GM12878 (cell line): ENCODE results near the gene PPP2R1B. TPM values are rescaled to one million over a fixed set of nuclear protein-coding genes. Genes with fewer than 3 reads are reported as not detected.

ENCODE experiments used
- ATAC-seq: fragments of 200-7000 bp; cut with Tn5 transposase; 3 replicates; pipeline ENCODE4 v1.9.1; 2020; ENCODE audit warnings: mild to moderate bottlenecking, moderate library complexity
- BruUV-seq: library from RNA; stranded (reverse); fragments of 400-500 nt; replicated peaks from 2 replicates; lab custom pipeline; 2021; lab: Mats Ljungman, UMichigan
- CTCF ChIA-PET: fragments of 300-600 bp; sonication (Branson Sonifier 250); formaldehyde crosslinking; extraction: SDS; loops from one replicate; lab custom pipeline; 2021; ENCODE audit warnings: inconsistent platforms; lab: Yijun Ruan, JAX
- POLR2A ChIA-PET: fragments of 350-600 bp; formaldehyde crosslinking; extraction: SDS; loops from one replicate; lab custom pipeline; 2021; ENCODE audit warnings: inconsistent platforms; lab: Charles Lee
- RAD21 ChIA-PET: fragments of 300-600 bp; sonication (Branson Sonifier 250); formaldehyde crosslinking; loops from one replicate; lab custom pipeline; 2023; ENCODE audit warnings: antibody characterized with exemption; ENCODE audit not compliant: unreplicated experiment; lab: Charles Lee
- SMC1A ChIA-PET: fragments of 300-600 bp; sonication (Branson Sonifier 250); formaldehyde crosslinking; loops from one replicate; lab custom pipeline; 2023; ENCODE audit not compliant: unreplicated experiment, uncharacterized antibody; lab: Charles Lee
- DNase-seq: peaks from one replicate; pipeline ENCODE4 v3.0.0-alpha.2; 2011; ENCODE audit warnings: low read depth, low spot score
- FAIRE-seq: peaks from 3 replicates; lab custom pipeline; 2011; peaks lifted over from hg19 to GRCh38; lab: Jason Lieb, UNC
- H2AFZ ChIP-seq: 2 replicates; pipeline ENCODE4 v1.6.0; 2011; ENCODE audit warnings: low read depth, low read length, control low read depth; ENCODE audit not compliant: control insufficient read depth
- H3K27ac ChIP-seq: 2 replicates; pipeline ENCODE4 v1.5.1; 2011; ENCODE audit warnings: control low read depth; ENCODE audit not compliant: control insufficient read depth, insufficient read depth
- H3K27me3 ChIP-seq, 2 experiments: replicated peaks in 1 of 2; 2 replicates each; pipeline versions ENCODE4 v1.6.0 to v1.6.1; 2011; ENCODE audit warnings: low read length in 1 of 2; ENCODE audit not compliant: control insufficient read depth in 2 of 2, insufficient read depth in 2 of 2
- H3K36me3 ChIP-seq, 2 experiments: 2 replicates each; pipeline ENCODE4 v1.5.1; 2011; ENCODE audit warnings: low read length in 1 of 2; ENCODE audit not compliant: control insufficient read depth in 2 of 2, insufficient read depth in 2 of 2
- H3K4me1 ChIP-seq: 2 replicates; pipeline ENCODE4 v1.6.1; 2011; ENCODE audit warnings: mild to moderate bottlenecking, low read length, moderate library complexity, mixed read lengths; ENCODE audit not compliant: control insufficient read depth, insufficient read depth
- H3K4me2 ChIP-seq: 2 replicates; pipeline ENCODE4 v1.6.0; 2011; ENCODE audit warnings: control low read depth; ENCODE audit not compliant: control insufficient read depth, insufficient read depth
- H3K4me3 ChIP-seq: fragments of 200-600 bp; sonication (generic); 2 replicates; pipeline ENCODE4 v1.5.1; 2016
- H3K79me2 ChIP-seq: 2 replicates; pipeline ENCODE4 v1.6.0; 2011; ENCODE audit warnings: low read length; ENCODE audit not compliant: control insufficient read depth, insufficient read depth
- H3K9ac ChIP-seq: 2 replicates; pipeline ENCODE4 v1.8.0; 2011; ENCODE audit warnings: low read length, control low read depth, mixed read lengths; ENCODE audit not compliant: control insufficient read depth, insufficient read depth
- H3K9me3 ChIP-seq: replicated peaks from 3 replicates; pipeline ENCODE4 v1.5.1; 2011; ENCODE audit warnings: mild to moderate bottlenecking, low read length; ENCODE audit not compliant: control insufficient read depth, insufficient read depth
- H4K20me1 ChIP-seq: 2 replicates; pipeline ENCODE4 v1.6.0; 2011; ENCODE audit not compliant: control insufficient read depth, insufficient read depth
- CBFB ChIP-seq: IDR thresholded peaks from 2 replicates; pipeline ENCODE4 v1.6.1; 2016; ENCODE audit warnings: antibody characterized with exemption, low read depth
- DPF2 ChIP-seq: fragments of 450-650 bp; IDR thresholded peaks from 2 replicates; pipeline ENCODE4 v1.6.1; 2017; ENCODE audit warnings: mild to moderate bottlenecking
- FOS ChIP-seq: IDR thresholded peaks from 3 replicates; pipeline ENCODE4 v1.6.1; 2011; ENCODE audit warnings: borderline replicate concordance; ENCODE audit not compliant: insufficient read length; ENCODE audit errors: extremely low read depth
- GATAD2B ChIP-seq: fragments of 450-650 bp; conservative IDR thresholded peaks from 2 replicates; pipeline ENCODE4 v1.6.1; 2017; ENCODE audit warnings: low read depth, mild to moderate bottlenecking, moderate library complexity
- HDAC2 ChIP-seq: fragments of 200-600 bp; sonication (generic); IDR thresholded peaks from 2 replicates; pipeline ENCODE4 v1.6.1; 2017
- PML ChIP-seq: IDR thresholded peaks from 2 replicates; pipeline ENCODE4 v1.6.1; 2012; ENCODE audit warnings: low read length, inconsistent platforms
- RAD51 ChIP-seq: fragments of 450-650 bp; IDR thresholded peaks from 2 replicates; pipeline ENCODE4 v1.6.1; 2016; ENCODE audit warnings: moderate library complexity, mild to moderate bottlenecking, inconsistent platforms
- SP1 ChIP-seq: IDR thresholded peaks from one replicate; pipeline ENCODE4 v1.6.1; 2011; ENCODE audit warnings: low read depth, low read length
- SPI1 ChIP-seq: IDR thresholded peaks from 2 replicates; pipeline ENCODE4 v1.6.1; 2011; ENCODE audit warnings: low read depth, mild to moderate bottlenecking, low read length, moderate library complexity, borderline replicate concordance; ENCODE audit not compliant: insufficient read depth
- TARDBP ChIP-seq: IDR thresholded peaks from 2 replicates; pipeline ENCODE4 v1.6.1; 2016; ENCODE audit warnings: borderline replicate concordance
- ZNF384 ChIP-seq: IDR thresholded peaks from 2 replicates; pipeline ENCODE4 v1.6.1; 2012; ENCODE audit warnings: low read depth, mild to moderate bottlenecking, low read length, improper control_type of control experiment, borderline replicate concordance
- WGBS: methylation state at CpG from one replicate; pipeline ENCODE4 v1.1.6; 2016; ENCODE audit warnings: low lambda C conversion rate; ENCODE audit not compliant: insufficient replicate concordance, insufficient coverage; ENCODE audit errors: missing lambda C conversion rate; 5-methylcytosine and 5-hydroxymethylcytosine counted together
- in situ Hi-C: fragments of 300-500 bp; cut with MboI; formaldehyde crosslinking; loops from 9 replicates; pipeline ENCODE4 v1.14.3; 2018; ENCODE audit warnings: mixed read lengths
- intact Hi-C: fragments of 100-400 bp; cut with micrococcal nuclease; formaldehyde crosslinking; loops from one replicate; pipeline ENCODE4 v1.14.2; 2022; ENCODE audit not compliant: unreplicated experiment
- polyA plus RNA-seq, 11 experiments: library from polyadenylated mRNA; depleted of rRNA in 4 of 11; unstranded in 6 of 11; stranded (reverse) in 5 of 11; fragments of >200 nt; fragmentation: Nextera tagmentation in 4 of 11; fragmentation: Illumina TruSeq in 1 of 11; extraction: Ambion mirVana in 4 of 11; extraction: Trizol in 1 of 11; gene quantifications; 1 replicate in 1 of 11; 2 replicates in 10 of 11; pipeline versions ENCODE4 v1.2.1 to v1.2.3, GENCODE V29; 2011 to 2016; ENCODE audit warnings: inconsistent platforms in 2 of 11, missing spikeins in 2 of 11, low read depth in 1 of 11
- total RNA-seq, 4 experiments: library from RNA; depleted of rRNA in 3 of 4; stranded (reverse); fragments of >200 nt in 3 of 4; fragmentation: Illumina TruSeq in 1 of 4; extraction: Trizol in 1 of 4; gene quantifications; 2 replicates each; pipeline versions ENCODE4 v1.2.1 to v1.2.3, GENCODE V29; 2013 to 2021
- TF ChIP-seq, protein P1 (sequence below): fragments of 450-650 bp; IDR thresholded peaks from 2 replicates; pipeline ENCODE4 v1.6.1; 2018; ENCODE audit warnings: mild to moderate bottlenecking, low read depth, moderate library complexity; ENCODE audit not compliant: partially characterized antibody
- TF ChIP-seq, protein P2 (sequence below): IDR thresholded peaks from 2 replicates; pipeline ENCODE4 v1.6.1; 2012; ENCODE audit warnings: improper control_type of control experiment, low read depth, low read length; ENCODE audit not compliant: insufficient replicate concordance
- TF ChIP-seq, protein P3 (sequence below): IDR thresholded peaks from 2 replicates; pipeline ENCODE4 v1.6.1; 2012; ENCODE audit warnings: low read depth, low read length, improper control_type of control experiment

PPP2R1B gene
- total and polyA plus RNA-seq, 10 of the 15 experiments (the other 5 are each of a cell fraction or from before 2014, with no cell fraction given), result 26.6 to 68.2 (median 35.7) TPM

DNA sequence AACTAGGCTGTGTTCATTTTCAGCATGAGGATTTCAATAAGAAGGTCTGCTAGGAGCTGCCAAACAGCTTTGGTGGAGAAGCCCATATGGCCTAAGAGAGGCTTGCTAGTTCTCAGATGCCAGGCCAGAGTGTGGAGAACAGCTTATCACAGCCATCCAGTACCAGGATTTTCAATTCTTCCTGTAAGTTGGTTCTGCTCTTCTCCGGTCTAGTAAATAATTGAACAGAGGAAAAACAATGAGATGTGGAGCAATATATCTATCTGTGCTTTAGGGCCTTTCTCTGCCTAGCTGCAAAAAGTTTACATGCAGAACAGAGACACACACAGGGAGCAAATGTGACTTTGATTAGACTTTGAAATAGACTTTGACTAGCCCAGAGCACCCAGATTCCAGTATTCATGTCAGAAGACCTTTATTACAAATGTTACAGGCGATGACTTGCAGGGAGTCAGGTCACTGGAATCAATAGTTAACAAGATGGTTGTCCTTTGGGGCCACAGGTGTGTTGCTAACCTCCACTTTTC lies 19.8 kb upstream of the PPP2R1B start:
- no peak for DNase-seq
- ChIA-PET POLR2A (no interaction called here), RAD21 (interaction anchor here (0.7 to 1.5 kb wide), 2 partner anchors 9 to 313 kb away, joined by 3 to 4 read pairs; no protein-coding TSS in a partner anchor), SMC1A (interaction anchor here (1.0 to 2.0 kb wide), 4 partner anchors 9 to 56 kb away, joined by 3 to 10 read pairs (median 5); no protein-coding TSS in a partner anchor), CTCF (interaction anchor here (0.8 to 1.3 kb wide), 4 partner anchors 9 to 41 kb away, joined by 3 to 4 read pairs (median 3); no protein-coding TSS in a partner anchor)
- Histone ChIP-seq H3K27me3 (no peaks in the 10 kb centered on the region), H2AFZ (no peak overlapping the region), H3K79me2 (no peaks in the 10 kb centered on the region), H3K4me2 (no peak overlapping the region), H3K9ac (no peak overlapping the region), H3K27ac (no peak overlapping the region), H3K36me3 (peaks cover 0 to 8% of the 10 kb centered on the region in 2 experiments), H3K4me3 (no peak overlapping the region), H3K9me3 (no peaks in the 10 kb centered on the region), H3K4me1 (no peaks in the 10 kb centered on the region), H4K20me1 (no peaks in the 10 kb centered on the region)
- WGBS, result 74% methylated on average over 2 of the region's 2 CpGs
- intact Hi-C loops (no loop called here), in situ Hi-C loops (no loop called here)
- no TSS peak for BruUV-seq
- FAIRE-seq, result no peak
- ATAC-seq, result no peak
- TF ChIP-seq DPF2 (no peak), HDAC2 (no peak), SP1 (no peak), FOS (no peak), GATAD2B (no peak), TARDBP (no peak), RAD51 (no peak), SPI1 (no peak), CBFB (no peak), ZNF384 (no peak), PML (no peak)
- TF ChIP-seq, protein P1, sequence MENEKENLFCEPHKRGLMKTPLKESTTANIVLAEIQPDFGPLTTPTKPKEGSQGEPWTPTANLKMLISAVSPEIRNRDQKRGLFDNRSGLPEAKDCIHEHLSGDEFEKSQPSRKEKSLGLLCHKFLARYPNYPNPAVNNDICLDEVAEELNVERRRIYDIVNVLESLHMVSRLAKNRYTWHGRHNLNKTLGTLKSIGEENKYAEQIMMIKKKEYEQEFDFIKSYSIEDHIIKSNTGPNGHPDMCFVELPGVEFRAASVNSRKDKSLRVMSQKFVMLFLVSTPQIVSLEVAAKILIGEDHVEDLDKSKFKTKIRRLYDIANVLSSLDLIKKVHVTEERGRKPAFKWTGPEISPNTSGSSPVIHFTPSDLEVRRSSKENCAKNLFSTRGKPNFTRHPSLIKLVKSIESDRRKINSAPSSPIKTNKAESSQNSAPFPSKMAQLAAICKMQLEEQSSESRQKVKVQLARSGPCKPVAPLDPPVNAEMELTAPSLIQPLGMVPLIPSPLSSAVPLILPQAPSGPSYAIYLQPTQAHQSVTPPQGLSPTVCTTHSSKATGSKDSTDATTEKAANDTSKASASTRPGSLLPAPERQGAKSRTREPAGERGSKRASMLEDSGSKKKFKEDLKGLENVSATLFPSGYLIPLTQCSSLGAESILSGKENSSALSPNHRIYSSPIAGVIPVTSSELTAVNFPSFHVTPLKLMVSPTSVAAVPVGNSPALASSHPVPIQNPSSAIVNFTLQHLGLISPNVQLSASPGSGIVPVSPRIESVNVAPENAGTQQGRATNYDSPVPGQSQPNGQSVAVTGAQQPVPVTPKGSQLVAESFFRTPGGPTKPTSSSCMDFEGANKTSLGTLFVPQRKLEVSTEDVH, result no peak
- TF ChIP-seq, protein P2, sequence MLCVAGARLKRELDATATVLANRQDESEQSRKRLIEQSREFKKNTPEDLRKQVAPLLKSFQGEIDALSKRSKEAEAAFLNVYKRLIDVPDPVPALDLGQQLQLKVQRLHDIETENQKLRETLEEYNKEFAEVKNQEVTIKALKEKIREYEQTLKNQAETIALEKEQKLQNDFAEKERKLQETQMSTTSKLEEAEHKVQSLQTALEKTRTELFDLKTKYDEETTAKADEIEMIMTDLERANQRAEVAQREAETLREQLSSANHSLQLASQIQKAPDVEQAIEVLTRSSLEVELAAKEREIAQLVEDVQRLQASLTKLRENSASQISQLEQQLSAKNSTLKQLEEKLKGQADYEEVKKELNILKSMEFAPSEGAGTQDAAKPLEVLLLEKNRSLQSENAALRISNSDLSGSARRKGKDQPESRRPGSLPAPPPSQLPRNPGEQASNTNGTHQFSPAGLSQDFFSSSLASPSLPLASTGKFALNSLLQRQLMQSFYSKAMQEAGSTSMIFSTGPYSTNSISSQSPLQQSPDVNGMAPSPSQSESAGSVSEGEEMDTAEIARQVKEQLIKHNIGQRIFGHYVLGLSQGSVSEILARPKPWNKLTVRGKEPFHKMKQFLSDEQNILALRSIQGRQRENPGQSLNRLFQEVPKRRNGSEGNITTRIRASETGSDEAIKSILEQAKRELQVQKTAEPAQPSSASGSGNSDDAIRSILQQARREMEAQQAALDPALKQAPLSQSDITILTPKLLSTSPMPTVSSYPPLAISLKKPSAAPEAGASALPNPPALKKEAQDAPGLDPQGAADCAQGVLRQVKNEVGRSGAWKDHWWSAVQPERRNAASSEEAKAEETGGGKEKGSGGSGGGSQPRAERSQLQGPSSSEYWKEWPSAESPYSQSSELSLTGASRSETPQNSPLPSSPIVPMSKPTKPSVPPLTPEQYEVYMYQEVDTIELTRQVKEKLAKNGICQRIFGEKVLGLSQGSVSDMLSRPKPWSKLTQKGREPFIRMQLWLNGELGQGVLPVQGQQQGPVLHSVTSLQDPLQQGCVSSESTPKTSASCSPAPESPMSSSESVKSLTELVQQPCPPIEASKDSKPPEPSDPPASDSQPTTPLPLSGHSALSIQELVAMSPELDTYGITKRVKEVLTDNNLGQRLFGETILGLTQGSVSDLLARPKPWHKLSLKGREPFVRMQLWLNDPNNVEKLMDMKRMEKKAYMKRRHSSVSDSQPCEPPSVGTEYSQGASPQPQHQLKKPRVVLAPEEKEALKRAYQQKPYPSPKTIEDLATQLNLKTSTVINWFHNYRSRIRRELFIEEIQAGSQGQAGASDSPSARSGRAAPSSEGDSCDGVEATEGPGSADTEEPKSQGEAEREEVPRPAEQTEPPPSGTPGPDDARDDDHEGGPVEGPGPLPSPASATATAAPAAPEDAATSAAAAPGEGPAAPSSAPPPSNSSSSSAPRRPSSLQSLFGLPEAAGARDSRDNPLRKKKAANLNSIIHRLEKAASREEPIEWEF, result no peak
- TF ChIP-seq, protein P3, sequence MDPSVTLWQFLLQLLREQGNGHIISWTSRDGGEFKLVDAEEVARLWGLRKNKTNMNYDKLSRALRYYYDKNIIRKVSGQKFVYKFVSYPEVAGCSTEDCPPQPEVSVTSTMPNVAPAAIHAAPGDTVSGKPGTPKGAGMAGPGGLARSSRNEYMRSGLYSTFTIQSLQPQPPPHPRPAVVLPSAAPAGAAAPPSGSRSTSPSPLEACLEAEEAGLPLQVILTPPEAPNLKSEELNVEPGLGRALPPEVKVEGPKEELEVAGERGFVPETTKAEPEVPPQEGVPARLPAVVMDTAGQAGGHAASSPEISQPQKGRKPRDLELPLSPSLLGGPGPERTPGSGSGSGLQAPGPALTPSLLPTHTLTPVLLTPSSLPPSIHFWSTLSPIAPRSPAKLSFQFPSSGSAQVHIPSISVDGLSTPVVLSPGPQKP, result no peak
